Measurements from ENCODE around the gene BAG1. TPM values are rescaled to one million over a fixed set of nuclear protein-coding genes. Genes with fewer than 3 reads are reported as not detected.
A peak's percentile ranks its signal among the peaks of the same experiment; 100 is the strongest.

The BAG1 gene
- total RNA-seq, 6 donors from 2014 or later = 55.5 to 157 (median 129) TPM

DNA sequence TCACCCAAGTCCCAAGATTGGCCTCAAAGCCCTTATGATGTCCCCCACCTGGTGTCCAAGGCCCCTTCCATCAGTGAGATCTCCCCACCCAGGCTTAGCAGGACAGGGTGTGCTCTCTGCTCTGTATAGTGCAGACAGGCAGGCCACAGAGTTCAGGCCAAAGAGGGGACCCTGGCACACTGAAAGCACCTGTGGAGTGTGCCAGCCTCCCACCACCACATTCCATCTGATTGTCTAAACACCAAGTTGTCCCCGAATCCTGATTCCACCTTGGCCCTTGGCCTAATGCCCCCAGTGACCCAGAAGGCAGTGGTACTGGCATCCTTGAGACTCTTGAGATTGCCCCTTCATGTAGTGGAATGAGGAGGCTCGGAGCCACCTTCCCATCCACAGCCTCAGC lies 19.2 kb downstream of the BAG1 start:
- Histone ChIP-seq H3K4me1 (no peaks in the 10 kb centered on the region), H3K9me3 (no peaks in the 10 kb centered on the region), H3K36me3 (peaks cover 0 to 6% (median under 1%) of the 10 kb centered on the region in 4 donors), H3K27me3 (no peaks in the 10 kb centered on the region), H3K27ac (no peak overlapping the region), H3K4me3 (no peak overlapping the region)
- TF ChIP-seq POLR2A (IDR thresholded peaks at IDR 0.05) (no peak), POLR2AphosphoS5 (IDR thresholded peaks at IDR 0.05) (no peak), EP300 (IDR thresholded peaks at IDR 0.05) (no peak)
- TF ChIP-seq, protein P1, sequence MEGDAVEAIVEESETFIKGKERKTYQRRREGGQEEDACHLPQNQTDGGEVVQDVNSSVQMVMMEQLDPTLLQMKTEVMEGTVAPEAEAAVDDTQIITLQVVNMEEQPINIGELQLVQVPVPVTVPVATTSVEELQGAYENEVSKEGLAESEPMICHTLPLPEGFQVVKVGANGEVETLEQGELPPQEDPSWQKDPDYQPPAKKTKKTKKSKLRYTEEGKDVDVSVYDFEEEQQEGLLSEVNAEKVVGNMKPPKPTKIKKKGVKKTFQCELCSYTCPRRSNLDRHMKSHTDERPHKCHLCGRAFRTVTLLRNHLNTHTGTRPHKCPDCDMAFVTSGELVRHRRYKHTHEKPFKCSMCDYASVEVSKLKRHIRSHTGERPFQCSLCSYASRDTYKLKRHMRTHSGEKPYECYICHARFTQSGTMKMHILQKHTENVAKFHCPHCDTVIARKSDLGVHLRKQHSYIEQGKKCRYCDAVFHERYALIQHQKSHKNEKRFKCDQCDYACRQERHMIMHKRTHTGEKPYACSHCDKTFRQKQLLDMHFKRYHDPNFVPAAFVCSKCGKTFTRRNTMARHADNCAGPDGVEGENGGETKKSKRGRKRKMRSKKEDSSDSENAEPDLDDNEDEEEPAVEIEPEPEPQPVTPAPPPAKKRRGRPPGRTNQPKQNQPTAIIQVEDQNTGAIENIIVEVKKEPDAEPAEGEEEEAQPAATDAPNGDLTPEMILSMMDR (IDR thresholded peaks at IDR 0.05) = no peak
- 92 to 100% methylated on average over 2 of the region's 2 CpGs for WGBS, 2 donors
- no peak for ATAC-seq (ENCODE audit: low FRiP score in 2 of 2)
- no peak for DNase-seq

DNA sequence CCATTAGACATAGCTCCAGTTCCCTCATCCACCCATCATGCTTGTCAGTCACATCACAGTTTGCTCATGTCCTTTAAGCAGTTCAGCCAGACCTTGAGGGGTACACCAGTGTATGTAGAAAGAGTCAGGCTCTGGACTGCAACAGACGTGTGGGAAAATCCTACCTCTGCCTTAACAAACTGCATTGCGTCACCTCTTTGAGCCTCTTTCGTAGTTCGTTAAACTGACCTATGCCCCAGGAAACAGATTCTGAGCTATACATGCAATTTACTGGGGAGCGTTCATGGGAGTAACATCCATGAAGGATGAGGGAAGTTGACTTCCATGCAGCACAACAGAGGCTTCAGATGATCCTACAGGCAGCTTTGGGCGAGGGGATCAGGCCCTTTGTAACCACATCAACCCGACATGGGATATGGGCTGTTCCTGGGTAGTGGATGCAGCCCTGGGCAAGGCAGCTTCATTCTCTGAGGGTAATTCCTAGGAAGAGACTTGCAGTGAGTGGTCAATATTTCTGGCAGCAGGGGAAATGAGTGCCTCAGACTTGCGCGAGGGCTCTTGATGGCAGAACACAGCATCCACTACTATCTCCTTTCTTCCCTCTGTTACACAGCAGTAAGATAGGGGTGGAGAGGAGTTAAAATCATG lies 20.2 kb downstream of the BAG1 start:
- Histone ChIP-seq H3K9me3 (no peaks in the 10 kb centered on the region), H3K36me3 (peaks cover 0 to 6% (median 0%) of the 10 kb centered on the region in 4 donors), H3K4me3 (no peak overlapping the region), H3K4me1 (no peaks in the 10 kb centered on the region), H3K27me3 (no peaks in the 10 kb centered on the region), H3K27ac (no peak overlapping the region)
- ATAC-seq (ENCODE audit: low FRiP score in 2 of 2) = no peak
- 80 to 88% methylated on average over 8 to 9 of the region's 9 CpGs for WGBS, 2 donors
- no peak for DNase-seq
- no peak for TF ChIP-seq POLR2A (IDR thresholded peaks at IDR 0.05)
- TF ChIP-seq, protein P1 (IDR thresholded peaks at IDR 0.05) = no peak
- no peak for TF ChIP-seq POLR2AphosphoS5 (IDR thresholded peaks at IDR 0.05)

DNA sequence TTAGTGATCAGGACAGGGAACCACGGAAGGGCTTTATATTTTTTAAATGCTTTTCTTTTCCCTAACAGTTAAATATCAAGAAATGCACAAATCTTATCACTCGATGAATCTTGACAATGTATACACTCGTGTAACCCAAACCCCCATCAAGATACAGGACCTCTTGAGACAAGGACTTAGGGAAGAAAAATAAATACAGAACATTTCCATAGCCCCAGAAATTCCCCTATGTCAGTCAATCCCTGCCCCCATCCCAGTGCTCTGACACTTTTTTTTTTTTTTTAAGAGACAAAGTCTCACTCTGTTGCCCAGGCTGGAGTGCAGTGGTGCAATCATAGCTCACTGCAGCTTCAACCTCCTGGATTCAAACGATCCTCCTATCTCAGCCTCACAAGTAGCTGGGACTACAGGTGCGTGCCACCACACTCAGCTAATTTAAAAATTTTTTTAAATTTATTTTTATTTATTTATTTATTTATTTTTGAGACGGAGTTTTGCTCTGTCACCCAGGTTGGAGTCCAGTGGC lies 21.8 kb downstream of the BAG1 start:
- 68 to 73% methylated on average over 6 of the region's 6 CpGs for WGBS, 2 donors
- ATAC-seq (ENCODE audit: low FRiP score in 2 of 2) = no peak
- H3K27me3 ChIP-seq = no peaks in the 10 kb centered on the region
- TF ChIP-seq POLR2A (IDR thresholded peaks at IDR 0.05) (no peak), EP300 (IDR thresholded peaks at IDR 0.05) (no peak), POLR2AphosphoS5 (IDR thresholded peaks at IDR 0.05) (no peak)
- TF ChIP-seq, protein P1 (IDR thresholded peaks at IDR 0.05) = no peak
- H3K36me3 ChIP-seq = no peaks in the 10 kb centered on the region
- no peak overlapping the region for H3K27ac ChIP-seq
- H3K9me3 ChIP-seq = no peaks in the 10 kb centered on the region
- H3K4me3 ChIP-seq = no peak overlapping the region
- DNase-seq = no peak
- no peaks in the 10 kb centered on the region for H3K4me1 ChIP-seq

DNA sequence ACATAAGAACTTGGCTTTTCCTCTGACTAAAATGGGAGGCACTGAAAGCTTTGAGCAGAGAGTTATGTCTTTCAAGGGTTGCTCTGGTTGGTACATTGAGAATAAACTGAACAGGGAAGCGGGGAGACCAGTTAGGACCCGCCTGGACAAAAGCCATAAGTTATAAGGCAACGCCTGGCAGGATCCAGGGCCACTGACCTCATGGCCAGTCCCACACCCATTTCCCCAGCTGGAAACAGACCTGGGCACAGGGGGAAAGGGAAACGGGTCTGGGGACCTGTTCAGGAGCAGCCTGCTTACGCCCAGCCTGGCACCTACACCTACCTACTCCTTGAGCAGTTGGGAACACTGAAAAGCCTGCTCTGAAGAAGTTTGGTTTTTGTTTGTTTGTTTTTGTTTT lies 23.2 kb downstream of the BAG1 start:
- no peak for ATAC-seq (ENCODE audit: low FRiP score in 2 of 2)
- Histone ChIP-seq H3K27ac (no peak overlapping the region), H3K27me3 (no peaks in the 10 kb centered on the region), H3K9me3 (no peaks in the 10 kb centered on the region), H3K4me3 (no peak overlapping the region), H3K4me1 (no peaks in the 10 kb centered on the region), H3K36me3 (no peaks in the 10 kb centered on the region)
- no peak for DNase-seq
- TF ChIP-seq EP300 (IDR thresholded peaks at IDR 0.05) (no peak), POLR2AphosphoS5 (IDR thresholded peaks at IDR 0.05) (no peak), POLR2A (IDR thresholded peaks at IDR 0.05) (no peak)
- TF ChIP-seq, protein P1 (IDR thresholded peaks at IDR 0.05) = no peak
- WGBS, 2 donors = 75 to 77% methylated on average over 5 of the region's 5 CpGs

DNA sequence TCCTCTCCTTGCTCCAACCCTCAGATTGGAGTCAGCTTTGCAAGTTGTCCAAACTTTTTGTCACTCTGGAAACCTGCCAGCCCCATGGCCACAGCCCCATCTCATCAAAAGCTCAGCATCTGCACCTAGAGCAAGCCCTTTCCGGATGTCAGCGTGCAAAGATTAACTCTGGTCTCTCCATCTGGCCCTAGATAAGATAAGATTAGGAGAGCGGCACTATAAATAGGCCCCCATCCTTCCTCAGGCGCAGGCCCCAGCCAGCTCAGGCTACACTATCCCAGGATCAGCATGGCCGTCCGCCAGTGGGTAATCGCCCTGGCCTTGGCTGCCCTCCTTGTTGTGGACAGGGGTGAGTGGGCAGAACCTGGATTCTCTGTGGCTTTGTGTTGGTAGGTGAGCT lies 24.6 kb downstream of the BAG1 start, which contains the start of gene SPINK4:
SPINK4 (plus strand) TSS at position 247 of the 400 bp plus-strand sequence; CDS start at position 289, 42 bp downstream.
- WGBS, 2 donors = 39 to 53% methylated on average over 7 of the region's 7 CpGs
- H3K4me1 ChIP-seq = no peaks in the 10 kb centered on the region
- no peak within 1 kb of the TSS for H3K4me3 ChIP-seq
- ATAC-seq (ENCODE audit: low FRiP score in 2 of 2) (peak in 1 of 2 donors; percentile 11), DNase-seq (no peak)
- H3K9me3 ChIP-seq = no peaks in the 10 kb centered on the region
- TF ChIP-seq, protein P1 (IDR thresholded peaks at IDR 0.05) = no peak
- no peak within 1 kb of the TSS for H3K27ac ChIP-seq
- no peaks in the 10 kb centered on the region for H3K27me3 ChIP-seq
- no peaks in the 10 kb centered on the region for H3K36me3 ChIP-seq

Data from upper lobe of left lung (tissue), 6 donors.